IMR-90 (cell line): ENCODE results near the gene ZNF621. TPM values are rescaled to one million over a fixed set of nuclear protein-coding genes. Genes with fewer than 3 reads are reported as not detected.

Source experiments
- ATAC-seq: fragments of 200-7000 bp; cut with Tn5 transposase; 2 replicates; pipeline ENCODE4 v1.9.1; 2020; ENCODE audit warnings: low read depth, mild to moderate bottlenecking, moderate library complexity
- BruUV-seq: library from RNA; stranded (reverse); fragments of 400-500 nt; replicated peaks from 2 replicates; lab custom pipeline; 2021; lab: Mats Ljungman, UMichigan
- CTCF ChIA-PET: fragments of 300-600 bp; formaldehyde crosslinking; extraction: SDS; loops from one replicate; lab custom pipeline; 2021; ENCODE audit warnings: antibody characterized with exemption; lab: Yijun Ruan, JAX
- POLR2A ChIA-PET: fragments of 300-600 bp; sonication (Branson Sonifier 250); formaldehyde crosslinking; loops from one replicate; lab custom pipeline; 2022; ENCODE audit warnings: antibody characterized with exemption; ENCODE audit not compliant: unreplicated experiment; lab: Charles Lee
- DNase-seq: peaks from one replicate; pipeline ENCODE4 v3.0.0; 2013
- H2AFZ ChIP-seq: replicated peaks from 2 replicates; pipeline ENCODE3; 2013; ENCODE audit warnings: low read length, mild to moderate bottlenecking; ENCODE audit not compliant: poor library complexity
- H2AK5ac ChIP-seq: 2 replicates; pipeline ENCODE4 v1.6.1; 2013; ENCODE audit warnings: low read depth, low read length, inconsistent platforms
- H2AK9ac ChIP-seq: replicated peaks from 2 replicates; pipeline ENCODE3; 2013; ENCODE audit warnings: mild to moderate bottlenecking, low read depth, low read length, moderate library complexity; ENCODE audit not compliant: poor library complexity
- H2BK120ac ChIP-seq: 2 replicates; pipeline ENCODE4 v1.6.1; 2013; ENCODE audit warnings: low read depth, low read length, inconsistent platforms
- H2BK15ac ChIP-seq: 3 replicates; pipeline ENCODE4 v1.6.1; 2013; ENCODE audit warnings: low read depth, low read length, inconsistent platforms
- H2BK20ac ChIP-seq: 2 replicates; pipeline ENCODE4 v1.6.1; 2013; ENCODE audit warnings: low read depth, mild to moderate bottlenecking, inconsistent platforms, low read length, moderate library complexity
- H2BK5ac ChIP-seq: 2 replicates; pipeline ENCODE4 v1.6.1; 2013; ENCODE audit warnings: mild to moderate bottlenecking, low read depth, low read length, inconsistent platforms; ENCODE audit not compliant: poor library complexity, severe bottlenecking
- H3K14ac ChIP-seq: replicated peaks from 2 replicates; pipeline ENCODE4 v1.6.1; 2013; ENCODE audit warnings: low read depth, low read length, inconsistent platforms
- H3K18ac ChIP-seq: 2 replicates; pipeline ENCODE4 v1.6.1; 2013; ENCODE audit warnings: low read depth, low read length, control low read depth
- H3K23ac ChIP-seq: 2 replicates; pipeline ENCODE4 v1.6.1; 2013; ENCODE audit warnings: low read depth, low read length, inconsistent platforms
- H3K27ac ChIP-seq: 2 replicates; pipeline ENCODE4 v1.5.1; 2013; ENCODE audit warnings: mild to moderate bottlenecking, control low read depth, low read length; ENCODE audit not compliant: insufficient read depth
- H3K27me3 ChIP-seq: 2 replicates; pipeline ENCODE4 v1.6.1; 2013; ENCODE audit warnings: low read length; ENCODE audit not compliant: control insufficient read depth, insufficient read depth
- H3K36me3 ChIP-seq: 2 replicates; pipeline ENCODE4 v1.6.1; 2013; ENCODE audit warnings: low read length, mixed read lengths; ENCODE audit not compliant: control insufficient read depth, insufficient read depth
- H3K4ac ChIP-seq: 2 replicates; pipeline ENCODE4 v1.6.1; 2013; ENCODE audit warnings: low read depth, low read length, inconsistent platforms
- H3K4me1 ChIP-seq: 2 replicates; pipeline ENCODE4 v1.6.1; 2013; ENCODE audit warnings: low read length, mixed read lengths; ENCODE audit not compliant: control insufficient read depth, insufficient read depth
- H3K4me2 ChIP-seq: 2 replicates; pipeline ENCODE4 v1.6.1; 2013; ENCODE audit warnings: low read depth, mild to moderate bottlenecking, control low read depth, low read length, moderate library complexity
- H3K4me3 ChIP-seq: 2 replicates; pipeline ENCODE4 v1.5.1; 2013; ENCODE audit warnings: low read depth, mild to moderate bottlenecking, control low read depth, low read length, moderate library complexity; ENCODE audit not compliant: insufficient read depth
- H3K56ac ChIP-seq: 2 replicates; pipeline ENCODE4 v1.6.1; 2013; ENCODE audit warnings: low read length, inconsistent platforms; ENCODE audit not compliant: insufficient read depth; ENCODE audit errors: extremely low read depth
- H3K79me1 ChIP-seq, 2 experiments: 2 replicates each; pipeline ENCODE4 v1.6.1; 2013; ENCODE audit warnings: low read length in 2 of 2, inconsistent platforms in 1 of 2, low read depth in 1 of 2
- H3K9ac ChIP-seq: 2 replicates; pipeline ENCODE4 v1.6.1; 2013; ENCODE audit warnings: low read depth, low read length, control low read depth
- H3K9me1 ChIP-seq: 2 replicates; pipeline ENCODE4 v1.6.1; 2013; ENCODE audit warnings: low read length, inconsistent platforms; ENCODE audit not compliant: insufficient read depth
- H3K9me3 ChIP-seq: 2 replicates; pipeline ENCODE4 v1.6.1; 2013; ENCODE audit warnings: low read length; ENCODE audit not compliant: control insufficient read depth, insufficient read depth
- H4K20me1 ChIP-seq: 2 replicates; pipeline ENCODE4 v1.6.1; 2013; ENCODE audit warnings: low read length, inconsistent platforms; ENCODE audit not compliant: insufficient read depth
- H4K5ac ChIP-seq: 2 replicates; pipeline ENCODE4 v1.6.1; 2013; ENCODE audit warnings: mild to moderate bottlenecking, low read depth, low read length, control low read depth
- H4K8ac ChIP-seq, 2 experiments: 2 replicates each; pipeline ENCODE4 v1.6.1; 2013; ENCODE audit warnings: low read depth in 2 of 2, low read length in 2 of 2, control low read depth in 1 of 2, inconsistent platforms in 1 of 2
- H4K91ac ChIP-seq: 2 replicates; pipeline ENCODE4 v1.6.1; 2013; ENCODE audit warnings: low read depth, low read length, inconsistent platforms; ENCODE audit not compliant: insufficient read depth
- MAFK ChIP-seq: IDR thresholded peaks from 2 replicates; pipeline ENCODE4 v1.6.1; 2012; ENCODE audit warnings: low read depth, low read length, improper control_type of control experiment
- SMC3 ChIP-seq: fragments of 150-350 bp; IDR thresholded peaks from 2 replicates; pipeline ENCODE4 v1.6.1; 2016; ENCODE audit warnings: low read depth, mild to moderate bottlenecking, antibody characterized with exemption, low read length, moderate library complexity
- dilution Hi-C: fragments of 300-500 bp; cut with HindIII; formaldehyde crosslinking; loops from one replicate; pipeline ENCODE4 v1.14.3; 2018; ENCODE audit warnings: low sequenced_read_pairs; ENCODE audit not compliant: unreplicated experiment
- in situ Hi-C: fragments of 300-500 bp; cut with MboI; formaldehyde crosslinking; loops from 3 replicates; pipeline ENCODE4 v1.14.3; 2019; ENCODE audit warnings: low sequenced_read_pairs, inconsistent platforms, mixed read lengths
- intact Hi-C: fragments of 100-400 bp; cut with micrococcal nuclease; formaldehyde crosslinking; loops from 2 replicates; pipeline ENCODE4 v1.10.0; 2022
- polyA plus RNA-seq, 3 experiments: library from polyadenylated mRNA; depleted of rRNA; stranded (reverse); fragments of >200 nt; gene quantifications; 2 replicates each; pipeline ENCODE4 v1.2.3, GENCODE V29; 2012; ENCODE audit warnings: low replicate concordance in 1 of 3
- total RNA-seq: library from RNA; depleted of rRNA; stranded (reverse); fragments of >200 nt; gene quantifications from 2 replicates; pipeline ENCODE4 v1.2.3, GENCODE V29; 2012

Gene ZNF621
- total and polyA plus RNA-seq, 2 of the 4 experiments (the other 2 are of a cell fraction): 7.3 to 8.3 TPM

GRCh38 chr3:40534283-40534682, 9.5 kb downstream of the ZNF621 start:
- no peak overlapping the region for H3K4ac ChIP-seq
- BruUV-seq: no TSS peak
- no peak overlapping the region for H4K8ac ChIP-seq
- H3K23ac ChIP-seq: no peak overlapping the region
- ATAC-seq (no peak), DNase-seq (no peak)
- no peaks in the 10 kb centered on the region for H3K27me3 ChIP-seq
- no peak overlapping the region for H3K4me2 ChIP-seq
- POLR2A ChIA-PET: interaction anchor here (0.6 kb wide), 1 partner anchor 21 kb away, joined by 8 read pairs; no protein-coding TSS in a partner anchor
- no peak overlapping the region for H2BK20ac ChIP-seq
- H3K18ac ChIP-seq: no peak overlapping the region
- CTCF ChIA-PET: interaction anchor here (0.7 to 1.4 kb wide), 2 partner anchors 86 to 208 kb away, joined by 3 to 4 read pairs; no protein-coding TSS in a partner anchor
- no peak overlapping the region for H2BK5ac ChIP-seq
- H2BK15ac ChIP-seq: no peak overlapping the region
- no peaks in the 10 kb centered on the region for H3K9me1 ChIP-seq
- H3K4me3 ChIP-seq: no peak overlapping the region
- no peak overlapping the region for H3K14ac ChIP-seq
- H3K9ac ChIP-seq: no peak overlapping the region
- no peak overlapping the region for H2AK5ac ChIP-seq
- H3K27ac ChIP-seq: no peak overlapping the region
- peaks cover 27% of the 10 kb centered on the region for H3K9me3 ChIP-seq
- intact Hi-C loops: no loop called here
- no peak overlapping the region for H2AK9ac ChIP-seq
- H3K4me1 ChIP-seq: no peaks in the 10 kb centered on the region
- H4K91ac ChIP-seq: no peak overlapping the region
- peaks cover 4 to 8% of the 10 kb centered on the region in 2 experiments; a peak in 2 of 4 replicates for H3K79me1 ChIP-seq
- peaks cover 59% of the 10 kb centered on the region for H3K36me3 ChIP-seq
- no peak overlapping the region for H3K56ac ChIP-seq
- H4K5ac ChIP-seq: no peak overlapping the region
- H4K20me1 ChIP-seq: no peaks in the 10 kb centered on the region
- H2AFZ ChIP-seq: no peak overlapping the region
- no peak overlapping the region for H2BK120ac ChIP-seq
- in situ Hi-C loops: no loop called here
- dilution Hi-C loops: no loop called here
- no peak for TF ChIP-seq SMC3
- peak; percentile 53; the same call in 1 of the 2 replicates for TF ChIP-seq MAFK
